Stromal cell of bone marrow (primary cell): ENCODE results near the gene MICAL3.
A peak's percentile ranks its signal among the peaks of the same experiment; 100 is the strongest.
"Not testable (repeated sequence)": the region's sequence is repeated elsewhere in the genome, so short reads cannot be mapped to it uniquely, and the experiment has no call there.

Experiments used
- DNase-seq: peaks from one replicate; pipeline ENCODE4 v3.0.0-alpha.2; 2012; ENCODE audit warnings: low read depth

Gene MICAL3

GRCh38 chr22:18032455-18033101 is 8.2 kb upstream of the MICAL3 start:
- no peak for DNase-seq

GRCh38 chr22:18031695-18032454 is 7.5 kb upstream of the MICAL3 start:
- peak; percentile 62 for DNase-seq

GRCh38 chr22:18029686-18030267 is 5.4 kb upstream of the MICAL3 start:
- no peak for DNase-seq

- DNase-seq, result no peak
These were observed 4.6 kb upstream of the MICAL3 start for GRCh38 chr22:18028817-18029527.

- not testable (repeated sequence) for DNase-seq
These were observed 1.5 kb upstream of the MICAL3 start for GRCh38 chr22:18025898-18026297.

- DNase-seq, result no peak
These were observed 777 bp upstream of the MICAL3 start for GRCh38 chr22:18024956-18025720.

GRCh38 chr22:18023509-18024275 is 669 bp downstream of the MICAL3 start:
- DNase-seq, result peak; percentile 84

GRCh38 chr22:18022876-18023275 is 1.5 kb downstream of the MICAL3 start:
- DNase-seq, result no peak

GRCh38 chr22:18021431-18021830 is 2.9 kb downstream of the MICAL3 start:
- no peak for DNase-seq

GRCh38 chr22:18020743-18021142 is 3.6 kb downstream of the MICAL3 start:
- not testable (repeated sequence) for DNase-seq

GRCh38 chr22:18013947-18014346 is 10.4 kb downstream of the MICAL3 start:
- no peak for DNase-seq

GRCh38 chr22:18013436-18013835 is 10.9 kb downstream of the MICAL3 start:
- no peak for DNase-seq

GRCh38 chr22:18012531-18012930 is 11.8 kb downstream of the MICAL3 start:
- no peak for DNase-seq

GRCh38 chr22:18010266-18010665 is 14.1 kb downstream of the MICAL3 start:
- DNase-seq, result no peak

GRCh38 chr22:18008136-18008535 is 16.2 kb downstream of the MICAL3 start:
- no peak for DNase-seq

GRCh38 chr22:18005201-18005926 is 19.0 kb downstream of the MICAL3 start:
- DNase-seq, result no peak

GRCh38 chr22:18001894-18002315 is 22.5 kb downstream of the MICAL3 start:
- not testable (repeated sequence) for DNase-seq

- DNase-seq, result peak; percentile 97
These were observed 23.1 kb downstream of the MICAL3 start for GRCh38 chr22:18001040-18001893.

- no peak for DNase-seq
These were observed 23.8 kb downstream of the MICAL3 start for GRCh38 chr22:18000441-18001039.
